ENCODE results near the gene DNAL1. TPM values are rescaled to one million over a fixed set of nuclear protein-coding genes. Genes with fewer than 3 reads are reported as not detected.

The DNAL1 gene
- total RNA-seq, 1 donor from 2014 or later, result 16.6 TPM

DNA sequence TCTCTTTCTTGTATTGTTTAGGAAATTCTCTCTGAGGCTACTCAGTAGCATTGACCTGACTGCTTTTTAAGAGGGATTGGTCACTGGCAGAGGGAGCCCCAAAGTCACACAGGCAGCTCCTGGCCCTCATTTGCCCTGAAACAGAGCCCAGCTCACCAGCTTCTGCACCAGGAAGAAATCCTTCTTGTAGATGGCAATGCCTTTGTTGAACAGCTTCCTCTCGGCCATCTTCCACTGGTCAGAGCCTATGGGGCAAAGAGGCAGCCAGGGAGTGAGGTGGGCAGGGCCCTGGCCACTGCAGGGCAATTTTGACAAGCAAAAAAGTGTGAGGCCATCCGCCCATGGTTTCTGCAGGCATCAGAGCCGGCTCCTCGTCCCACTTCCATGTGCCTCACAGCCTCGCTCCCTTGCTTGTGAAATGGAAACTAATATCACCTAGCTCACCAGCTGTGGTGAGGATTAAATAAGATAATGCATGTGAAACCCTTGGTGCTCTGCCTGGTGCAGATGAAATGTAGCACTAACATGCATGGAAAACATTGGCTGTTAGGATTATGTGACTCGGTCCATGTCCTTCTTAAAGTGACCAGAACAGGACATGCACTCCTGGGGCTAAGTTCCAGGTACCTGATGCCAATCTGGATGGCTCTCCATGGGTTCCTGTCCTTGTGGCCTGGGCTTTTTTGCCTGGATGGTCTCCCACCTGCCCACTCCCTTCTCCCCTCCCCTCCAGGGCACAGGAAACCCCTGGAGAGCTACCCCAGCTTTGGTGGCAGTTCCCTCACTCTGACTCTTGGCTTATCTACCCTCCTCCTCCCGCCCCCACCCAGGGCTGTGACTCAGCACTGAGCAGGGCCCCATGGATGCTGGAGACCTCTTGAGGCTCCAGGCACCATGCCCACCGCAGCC lies 80.6 kb downstream of the DNAL1 start:
- H3K27me3 ChIP-seq, result no peaks in the 10 kb centered on the region
- peaks cover 46% of the 10 kb centered on the region for H3K4me1 ChIP-seq
- no peaks in the 10 kb centered on the region for H3K9me3 ChIP-seq
- peaks cover 97% of the 10 kb centered on the region for H3K36me3 ChIP-seq
- intact Hi-C loops (cut with DNase I), result no loop called here
- peak; percentile 63 for DNase-seq
- no peak overlapping the region for H3K4me3 ChIP-seq
- ATAC-seq, result no peak
- H3K27ac ChIP-seq, result peak overlapping the region; percentile 75
- TF ChIP-seq, protein P1, sequence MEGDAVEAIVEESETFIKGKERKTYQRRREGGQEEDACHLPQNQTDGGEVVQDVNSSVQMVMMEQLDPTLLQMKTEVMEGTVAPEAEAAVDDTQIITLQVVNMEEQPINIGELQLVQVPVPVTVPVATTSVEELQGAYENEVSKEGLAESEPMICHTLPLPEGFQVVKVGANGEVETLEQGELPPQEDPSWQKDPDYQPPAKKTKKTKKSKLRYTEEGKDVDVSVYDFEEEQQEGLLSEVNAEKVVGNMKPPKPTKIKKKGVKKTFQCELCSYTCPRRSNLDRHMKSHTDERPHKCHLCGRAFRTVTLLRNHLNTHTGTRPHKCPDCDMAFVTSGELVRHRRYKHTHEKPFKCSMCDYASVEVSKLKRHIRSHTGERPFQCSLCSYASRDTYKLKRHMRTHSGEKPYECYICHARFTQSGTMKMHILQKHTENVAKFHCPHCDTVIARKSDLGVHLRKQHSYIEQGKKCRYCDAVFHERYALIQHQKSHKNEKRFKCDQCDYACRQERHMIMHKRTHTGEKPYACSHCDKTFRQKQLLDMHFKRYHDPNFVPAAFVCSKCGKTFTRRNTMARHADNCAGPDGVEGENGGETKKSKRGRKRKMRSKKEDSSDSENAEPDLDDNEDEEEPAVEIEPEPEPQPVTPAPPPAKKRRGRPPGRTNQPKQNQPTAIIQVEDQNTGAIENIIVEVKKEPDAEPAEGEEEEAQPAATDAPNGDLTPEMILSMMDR (IDR thresholded peaks at IDR 0.05), result no peak

DNA sequence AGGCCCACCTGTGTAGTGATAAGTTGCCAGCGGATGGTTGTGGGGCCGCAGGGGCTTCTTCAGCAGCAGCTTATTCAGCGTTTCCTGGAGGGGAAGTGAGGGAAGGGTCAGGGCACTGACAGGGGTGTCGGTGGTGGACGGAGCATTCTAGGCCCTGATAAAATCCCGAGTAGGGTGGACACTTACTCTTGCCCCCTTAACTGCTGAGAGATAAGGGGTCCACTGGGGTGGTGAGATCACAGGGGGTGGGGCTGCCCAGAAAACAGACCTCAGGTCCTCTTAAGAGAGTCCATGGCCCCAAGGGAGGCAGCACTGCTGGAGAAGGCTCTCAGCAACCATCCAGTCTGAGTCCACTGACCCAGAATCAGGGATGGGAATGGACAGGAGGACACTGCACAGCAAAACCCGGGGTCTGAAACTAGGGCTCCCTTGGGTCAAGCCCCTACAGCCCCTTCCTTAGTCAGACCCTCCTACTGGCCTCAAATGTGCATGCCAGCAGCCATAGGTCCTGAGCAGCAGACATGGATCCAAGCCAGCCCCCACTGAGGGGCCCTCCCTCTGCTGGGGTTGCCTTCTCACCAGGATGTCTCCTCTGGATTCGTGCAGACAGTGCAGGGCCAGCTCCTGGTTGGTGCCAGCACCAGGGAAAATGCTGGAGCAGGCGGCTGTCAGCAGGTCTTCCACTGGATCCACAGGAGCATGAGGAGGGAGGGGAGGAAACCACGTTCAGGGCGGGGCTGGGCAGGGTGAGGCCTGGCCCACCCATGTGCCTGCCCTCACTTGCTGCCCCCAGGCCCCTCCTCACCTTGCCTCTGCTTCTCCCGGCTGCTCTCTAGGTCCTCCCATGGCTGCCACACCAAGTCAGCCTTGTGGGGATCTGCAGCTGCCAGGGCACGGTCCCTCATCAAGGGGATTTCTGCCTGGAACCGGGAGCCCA lies 81.5 kb downstream of the DNAL1 start:
- DNase-seq, result peak; percentile 57

DNA sequence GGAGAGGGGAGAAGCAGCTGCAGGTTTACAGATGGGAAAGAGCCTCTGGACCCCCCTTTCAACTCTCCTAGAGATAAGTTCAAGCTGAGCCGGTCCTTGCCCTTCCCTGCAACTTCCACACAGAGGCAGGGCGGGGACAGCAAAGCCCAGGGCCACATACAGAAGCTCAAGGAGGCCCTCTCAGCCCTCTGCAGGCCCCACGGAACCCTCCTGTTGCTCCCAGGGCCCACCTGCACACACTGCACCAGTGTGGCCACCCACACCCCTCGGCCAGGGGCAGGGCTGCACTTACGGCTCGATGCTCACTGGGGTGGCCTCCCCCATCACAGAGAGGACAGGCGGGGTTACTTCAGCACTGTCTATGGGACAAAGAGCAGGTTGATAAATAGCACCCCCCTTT lies 82.4 kb downstream of the DNAL1 start:
- TF ChIP-seq, protein P1 (IDR thresholded peaks at IDR 0.05), result no peak
- Histone ChIP-seq H3K9me3 (no peaks in the 10 kb centered on the region), H3K27me3 (no peaks in the 10 kb centered on the region), H3K27ac (peak overlapping the region; percentile 34), H3K36me3 (peaks cover 95% of the 10 kb centered on the region), H3K4me3 (no peak overlapping the region), H3K4me1 (peaks cover 46% of the 10 kb centered on the region)
- intact Hi-C loops (cut with DNase I), result no loop called here
- DNase-seq, result peak; percentile 61
- no peak for ATAC-seq

More for the DNA sequence above, 81.5 kb downstream of the DNAL1 start:
- ATAC-seq, result no peak
- Histone ChIP-seq H3K4me1 (peaks cover 46% of the 10 kb centered on the region), H3K27ac (peak overlapping the region; percentile 75), H3K9me3 (no peaks in the 10 kb centered on the region), H3K36me3 (peaks cover 95% of the 10 kb centered on the region), H3K4me3 (no peak overlapping the region), H3K27me3 (no peaks in the 10 kb centered on the region)
- intact Hi-C loops (cut with DNase I), result no loop called here
- TF ChIP-seq, protein P1 (IDR thresholded peaks at IDR 0.05), result no peak

DNA sequence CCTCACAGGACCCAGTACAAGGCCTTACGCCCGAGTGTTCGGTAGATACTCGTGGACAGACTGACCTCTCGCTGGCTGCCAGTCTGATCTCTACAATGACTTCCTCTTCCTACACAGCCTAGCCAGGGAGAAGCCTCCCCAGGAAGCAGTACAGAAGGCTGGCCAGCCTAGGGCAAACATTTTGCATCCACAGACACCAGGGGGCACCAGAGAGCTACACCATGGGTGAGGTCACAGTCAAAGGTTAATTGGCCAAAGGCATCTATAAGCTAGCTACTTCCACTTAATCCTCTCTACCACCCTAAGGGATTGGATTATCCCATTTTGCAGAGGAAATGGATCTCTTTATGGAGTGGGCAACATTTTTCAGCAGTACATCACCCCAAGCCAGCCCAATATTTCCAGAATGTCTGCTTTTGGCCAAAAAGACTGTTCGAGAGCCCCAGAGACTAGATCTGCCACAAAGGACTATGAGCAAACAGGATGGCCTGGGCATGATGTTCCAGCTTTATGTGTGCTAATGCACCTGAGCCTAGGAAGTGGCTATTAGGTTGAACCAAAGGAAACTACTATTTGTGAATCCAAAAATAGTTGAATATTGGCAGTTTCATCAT lies 84.0 kb downstream of the DNAL1 start:
- Histone ChIP-seq H3K36me3 (peaks cover 91% of the 10 kb centered on the region), H3K4me3 (no peak overlapping the region)

More for the DNA sequence above, 84.0 kb downstream of the DNAL1 start:
- DNase-seq (peak; percentile 87), ATAC-seq (peak; percentile 94)
- Histone ChIP-seq H3K27me3 (no peaks in the 10 kb centered on the region), H3K4me1 (peaks cover 35% of the 10 kb centered on the region), H3K9me3 (no peaks in the 10 kb centered on the region), H3K27ac (peak overlapping the region; percentile 48)
- intact Hi-C loops (cut with DNase I), result no loop called here
- TF ChIP-seq, protein P1 (IDR thresholded peaks at IDR 0.05), result peak; percentile 96
